ENCODE results near the gene PCBP4.

PCBP4 gene

DNA sequence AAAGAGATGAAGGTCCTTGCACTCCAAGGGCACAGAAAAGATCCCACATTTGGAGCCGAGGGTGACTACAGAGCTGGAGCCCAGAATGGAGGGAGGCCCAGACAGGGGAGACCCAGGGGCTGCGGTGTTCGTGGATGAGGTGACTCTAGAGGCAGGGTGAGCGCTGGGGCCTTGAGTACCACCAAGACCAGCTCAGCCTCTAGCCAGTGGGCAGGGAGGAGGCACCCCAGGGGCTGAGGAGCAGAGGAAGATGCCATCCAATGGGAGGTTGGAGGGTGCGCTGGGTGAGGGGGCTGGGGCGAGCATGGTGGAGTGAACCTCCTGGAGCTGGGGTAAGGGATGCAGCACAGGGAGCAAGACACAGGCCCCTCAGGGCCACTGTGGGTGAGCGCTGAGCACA is 38.8 kb downstream of the PCBP4 start:
- DNase-seq (ENCODE audit: low read depth), result no peak
- TF ChIP-seq, protein P1, sequence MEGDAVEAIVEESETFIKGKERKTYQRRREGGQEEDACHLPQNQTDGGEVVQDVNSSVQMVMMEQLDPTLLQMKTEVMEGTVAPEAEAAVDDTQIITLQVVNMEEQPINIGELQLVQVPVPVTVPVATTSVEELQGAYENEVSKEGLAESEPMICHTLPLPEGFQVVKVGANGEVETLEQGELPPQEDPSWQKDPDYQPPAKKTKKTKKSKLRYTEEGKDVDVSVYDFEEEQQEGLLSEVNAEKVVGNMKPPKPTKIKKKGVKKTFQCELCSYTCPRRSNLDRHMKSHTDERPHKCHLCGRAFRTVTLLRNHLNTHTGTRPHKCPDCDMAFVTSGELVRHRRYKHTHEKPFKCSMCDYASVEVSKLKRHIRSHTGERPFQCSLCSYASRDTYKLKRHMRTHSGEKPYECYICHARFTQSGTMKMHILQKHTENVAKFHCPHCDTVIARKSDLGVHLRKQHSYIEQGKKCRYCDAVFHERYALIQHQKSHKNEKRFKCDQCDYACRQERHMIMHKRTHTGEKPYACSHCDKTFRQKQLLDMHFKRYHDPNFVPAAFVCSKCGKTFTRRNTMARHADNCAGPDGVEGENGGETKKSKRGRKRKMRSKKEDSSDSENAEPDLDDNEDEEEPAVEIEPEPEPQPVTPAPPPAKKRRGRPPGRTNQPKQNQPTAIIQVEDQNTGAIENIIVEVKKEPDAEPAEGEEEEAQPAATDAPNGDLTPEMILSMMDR (IDR thresholded peaks at IDR 0.05; ENCODE audit: control insufficient read depth, extremely low read depth, insufficient read depth), result no peak
- H3K4me3 ChIP-seq (ENCODE audit: low read depth, low read length), result no peak overlapping the region

DNA sequence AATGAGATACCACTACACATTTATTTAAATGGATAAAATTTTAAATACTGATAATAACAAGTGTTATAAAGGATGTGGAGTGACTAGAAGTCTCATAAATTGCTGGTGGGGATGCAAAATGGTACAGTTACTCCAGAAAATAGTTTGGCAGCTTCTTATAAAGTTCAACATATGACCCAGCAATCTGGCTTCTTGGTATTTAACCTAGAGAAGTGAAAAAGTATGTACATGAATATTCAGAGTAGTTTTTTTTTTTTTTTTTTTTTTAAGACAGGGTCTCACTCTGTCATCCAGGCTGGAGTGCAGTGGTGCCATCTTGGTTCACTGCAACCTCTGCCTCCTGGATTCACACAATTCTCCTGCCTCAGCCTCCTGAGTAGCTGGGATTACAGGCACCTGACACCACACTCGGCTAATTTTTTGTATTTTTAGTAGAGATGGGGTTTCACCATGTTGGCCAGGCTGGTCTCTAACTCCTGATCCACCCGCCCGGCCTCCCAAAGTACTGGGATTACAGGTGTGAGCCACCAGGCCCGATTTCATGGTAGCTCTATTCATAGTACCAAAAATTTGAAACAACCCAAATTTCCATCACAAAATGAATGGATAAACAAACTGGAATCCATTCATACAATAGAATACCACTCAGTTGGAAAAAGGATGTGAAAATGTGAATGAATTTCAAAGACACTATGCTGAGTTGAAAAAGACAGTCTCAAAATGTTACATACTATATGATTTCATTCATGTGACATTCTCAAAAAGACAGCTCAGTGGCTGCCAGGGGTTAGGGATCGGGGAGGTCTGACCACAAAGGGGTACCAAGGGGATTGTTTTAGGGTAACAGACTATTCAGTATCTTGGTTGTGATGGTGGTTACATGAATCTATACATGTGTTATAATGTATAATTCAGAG is 39.9 kb downstream of the PCBP4 start:
- DNase-seq (ENCODE audit: low read depth), result no peak
- H3K4me3 ChIP-seq (ENCODE audit: low read depth, low read length), result no peak overlapping the region
- TF ChIP-seq, protein P1 (IDR thresholded peaks at IDR 0.05; ENCODE audit: control insufficient read depth, extremely low read depth, insufficient read depth), result no peak

DNA sequence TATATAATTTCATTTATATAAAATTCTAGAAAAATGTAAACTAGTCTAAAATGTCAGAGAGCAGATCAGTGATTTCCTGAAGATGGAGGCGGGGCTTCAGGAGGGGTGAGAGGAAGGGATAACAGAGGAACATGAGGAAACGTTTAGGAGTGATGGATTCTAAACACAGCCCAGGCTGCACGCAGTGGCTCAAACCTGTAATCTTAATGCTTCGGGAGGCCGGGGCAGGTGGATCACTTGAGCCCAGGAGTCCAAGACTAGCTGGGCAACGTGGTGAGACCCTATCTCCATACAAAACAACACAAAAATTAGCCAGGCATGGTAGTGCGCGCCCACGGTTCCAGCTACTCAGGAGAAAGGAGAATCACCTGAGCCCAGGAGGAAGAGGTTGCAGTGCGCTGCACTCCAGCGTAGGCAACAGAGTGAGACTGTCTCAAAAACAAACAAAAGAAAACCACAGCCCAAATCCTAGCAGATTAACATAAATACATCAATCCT is 46.1 kb downstream of the PCBP4 start:
- DNase-seq (ENCODE audit: low read depth), result no peak
- TF ChIP-seq, protein P1 (IDR thresholded peaks at IDR 0.05; ENCODE audit: control insufficient read depth, extremely low read depth, insufficient read depth), result no peak
- no peak overlapping the region for H3K4me3 ChIP-seq (ENCODE audit: low read depth, low read length)

DNA sequence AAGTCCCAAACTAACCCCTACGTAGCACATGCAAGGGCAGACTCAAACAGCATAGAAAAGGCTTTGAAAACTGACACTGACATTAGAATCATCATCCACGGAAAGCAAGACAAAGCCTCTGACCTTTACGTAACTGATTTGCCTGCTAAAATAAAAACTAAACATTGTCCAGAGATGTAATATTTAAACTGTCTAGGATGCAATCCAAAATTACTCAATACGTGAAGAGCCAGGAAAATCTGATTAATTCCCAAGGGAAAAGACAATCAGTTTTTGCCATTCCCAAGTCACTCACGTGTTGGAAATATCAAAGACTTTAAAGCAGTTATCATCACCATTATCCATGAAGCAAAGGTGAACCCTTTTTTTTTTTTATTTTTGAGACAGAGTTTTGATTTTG is 50.8 kb downstream of the PCBP4 start:
- no peak overlapping the region for H3K4me3 ChIP-seq (ENCODE audit: low read depth, low read length)
- no peak for DNase-seq (ENCODE audit: low read depth)
- TF ChIP-seq, protein P1 (IDR thresholded peaks at IDR 0.05; ENCODE audit: control insufficient read depth, extremely low read depth, insufficient read depth), result no peak

DNA sequence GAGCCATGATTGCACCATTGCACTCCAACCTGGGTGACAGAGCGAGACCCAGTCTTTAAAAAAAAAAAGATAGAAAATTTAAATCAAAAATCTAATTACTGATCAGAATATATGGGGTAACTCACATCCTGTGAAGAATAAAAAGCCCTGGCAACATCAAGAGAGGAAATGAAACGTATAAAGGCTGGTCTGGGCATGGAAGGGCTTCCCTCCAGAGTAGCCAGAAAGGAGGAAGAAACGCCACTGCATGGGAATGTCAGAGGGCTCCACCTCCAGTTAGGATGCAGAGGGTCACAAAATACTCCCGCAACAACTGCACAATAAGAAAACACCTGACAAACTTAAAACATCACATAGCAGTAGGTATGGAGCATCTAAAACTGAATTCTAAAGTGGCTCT is 59.2 kb downstream of the PCBP4 start:
- H3K4me3 ChIP-seq (ENCODE audit: low read depth, low read length), result no peak overlapping the region
- TF ChIP-seq, protein P1 (IDR thresholded peaks at IDR 0.05; ENCODE audit: control insufficient read depth, extremely low read depth, insufficient read depth), result no peak
- DNase-seq (ENCODE audit: low read depth), result no peak
